Measurements from ENCODE around the gene ZNF669.

The ZNF669 gene

GRCh38 chr1:247054992-247055415 is 49.2 kb downstream of the ZNF669 start:
- no peak for DNase-seq
